ENCODE data around the gene C16orf46.

The C16orf46 gene

GRCh38 chr16:81040131-81040530 lies 36.9 kb downstream of the C16orf46 start:
- Histone ChIP-seq H3K27me3 (ENCODE audit: control insufficient read depth, insufficient read depth, low read length) (no peaks in the 10 kb centered on the region), H3K9me3 (ENCODE audit: control insufficient read depth, low read depth, low read length) (no peaks in the 10 kb centered on the region), H3K4me3 (ENCODE audit: low read length) (no peak overlapping the region), H3K9ac (ENCODE audit: low read length) (no peak overlapping the region), H3K27ac (ENCODE audit: low read length) (no peak overlapping the region), H3K36me3 (ENCODE audit: control insufficient read depth, low read depth, low read length) (peaks cover 54% of the 10 kb centered on the region), H3K4me1 (ENCODE audit: control insufficient read depth, low read depth, low read length) (no peaks in the 10 kb centered on the region)

GRCh38 chr16:81036751-81037350 lies 40.2 kb downstream of the C16orf46 start:
- peak overlapping the region; percentile 90 for H3K4me3 ChIP-seq (ENCODE audit: low read length)
- H3K9ac ChIP-seq (ENCODE audit: low read length), result peak overlapping the region; percentile 84
- H3K36me3 ChIP-seq (ENCODE audit: control insufficient read depth, low read depth, low read length), result peaks cover 21% of the 10 kb centered on the region
- H3K27ac ChIP-seq (ENCODE audit: low read length), result no peak overlapping the region
- no peaks in the 10 kb centered on the region for H3K27me3 ChIP-seq (ENCODE audit: control insufficient read depth, insufficient read depth, low read length)
- H3K4me1 ChIP-seq (ENCODE audit: control insufficient read depth, low read depth, low read length), result no peaks in the 10 kb centered on the region
- H3K9me3 ChIP-seq (ENCODE audit: control insufficient read depth, low read depth, low read length), result no peaks in the 10 kb centered on the region

- Histone ChIP-seq H3K9me3 (ENCODE audit: control insufficient read depth, low read depth, low read length) (no peaks in the 10 kb centered on the region), H3K9ac (ENCODE audit: low read length) (peak overlapping the region; percentile 84), H3K4me1 (ENCODE audit: control insufficient read depth, low read depth, low read length) (no peaks in the 10 kb centered on the region), H3K27me3 (ENCODE audit: control insufficient read depth, insufficient read depth, low read length) (no peaks in the 10 kb centered on the region), H3K4me3 (ENCODE audit: low read length) (peak overlapping the region; percentile 90), H3K36me3 (ENCODE audit: control insufficient read depth, low read depth, low read length) (peaks cover 14% of the 10 kb centered on the region), H3K27ac (ENCODE audit: low read length) (no peak overlapping the region)
Measured at GRCh38 chr16:81035975-81036750, 40.9 kb downstream of the C16orf46 start.

GRCh38 chr16:81035398-81035974 lies 41.6 kb downstream of the C16orf46 start, which contains the start of gene ATMIN:
Gene ATMIN, plus strand, starts transcription at chr16:81035842. Its CDS starts 29 bp downstream, at chr16:81035871.
- Histone ChIP-seq H3K4me3 (ENCODE audit: low read length) (peak within 1 kb of the TSS; percentile 90), H3K27me3 (ENCODE audit: control insufficient read depth, insufficient read depth, low read length) (no peaks in the 10 kb centered on the region), H3K36me3 (ENCODE audit: control insufficient read depth, low read depth, low read length) (peaks cover 8% of the 10 kb centered on the region), H3K27ac (ENCODE audit: low read length) (no peak within 1 kb of the TSS), H3K9ac (ENCODE audit: low read length) (peak within 1 kb of the TSS; percentile 84), H3K9me3 (ENCODE audit: control insufficient read depth, low read depth, low read length) (no peaks in the 10 kb centered on the region), H3K4me1 (ENCODE audit: control insufficient read depth, low read depth, low read length) (no peaks in the 10 kb centered on the region)

GRCh38 chr16:81029930-81030604 lies 47.0 kb downstream of the C16orf46 start:
- H3K9me3 ChIP-seq (ENCODE audit: control insufficient read depth, low read depth, low read length), result no peaks in the 10 kb centered on the region
- no peak overlapping the region for H3K4me3 ChIP-seq (ENCODE audit: low read length)
- no peak overlapping the region for H3K27ac ChIP-seq (ENCODE audit: low read length)
- H3K36me3 ChIP-seq (ENCODE audit: control insufficient read depth, low read depth, low read length), result peaks cover 30% of the 10 kb centered on the region
- no peaks in the 10 kb centered on the region for H3K27me3 ChIP-seq (ENCODE audit: control insufficient read depth, insufficient read depth, low read length)
- H3K9ac ChIP-seq (ENCODE audit: low read length), result no peak overlapping the region
- H3K4me1 ChIP-seq (ENCODE audit: control insufficient read depth, low read depth, low read length), result no peaks in the 10 kb centered on the region

- Histone ChIP-seq H3K9ac (ENCODE audit: low read length) (no peak overlapping the region), H3K4me3 (ENCODE audit: low read length) (no peak overlapping the region), H3K9me3 (ENCODE audit: control insufficient read depth, low read depth, low read length) (no peaks in the 10 kb centered on the region), H3K36me3 (ENCODE audit: control insufficient read depth, low read depth, low read length) (peaks cover 60% of the 10 kb centered on the region), H3K4me1 (ENCODE audit: control insufficient read depth, low read depth, low read length) (no peaks in the 10 kb centered on the region), H3K27me3 (ENCODE audit: control insufficient read depth, insufficient read depth, low read length) (no peaks in the 10 kb centered on the region), H3K27ac (ENCODE audit: low read length) (no peak overlapping the region)
Measured at GRCh38 chr16:81026429-81026828, 50.6 kb downstream of the C16orf46 start.

GRCh38 chr16:81018496-81018895 lies 58.5 kb downstream of the C16orf46 start:
- H3K4me1 ChIP-seq (ENCODE audit: control insufficient read depth, low read depth, low read length), result no peaks in the 10 kb centered on the region
- no peaks in the 10 kb centered on the region for H3K27me3 ChIP-seq (ENCODE audit: control insufficient read depth, insufficient read depth, low read length)
- no peak overlapping the region for H3K27ac ChIP-seq (ENCODE audit: low read length)
- H3K9me3 ChIP-seq (ENCODE audit: control insufficient read depth, low read depth, low read length), result no peaks in the 10 kb centered on the region
- H3K9ac ChIP-seq (ENCODE audit: low read length), result no peak overlapping the region
- H3K4me3 ChIP-seq (ENCODE audit: low read length), result no peak overlapping the region
- peaks cover 93% of the 10 kb centered on the region for H3K36me3 ChIP-seq (ENCODE audit: control insufficient read depth, low read depth, low read length)

- no peaks in the 10 kb centered on the region for H3K9me3 ChIP-seq (ENCODE audit: control insufficient read depth, low read depth, low read length)
- peaks cover 77% of the 10 kb centered on the region for H3K36me3 ChIP-seq (ENCODE audit: control insufficient read depth, low read depth, low read length)
- no peaks in the 10 kb centered on the region for H3K27me3 ChIP-seq (ENCODE audit: control insufficient read depth, insufficient read depth, low read length)
- H3K4me3 ChIP-seq (ENCODE audit: low read length), result no peak overlapping the region
- no peak overlapping the region for H3K27ac ChIP-seq (ENCODE audit: low read length)
- no peak overlapping the region for H3K9ac ChIP-seq (ENCODE audit: low read length)
- no peaks in the 10 kb centered on the region for H3K4me1 ChIP-seq (ENCODE audit: control insufficient read depth, low read depth, low read length)
Measured at GRCh38 chr16:81014672-81015071, 62.4 kb downstream of the C16orf46 start.

GRCh38 chr16:81012974-81013373 lies 64.1 kb downstream of the C16orf46 start:
- H3K36me3 ChIP-seq (ENCODE audit: control insufficient read depth, low read depth, low read length), result peaks cover 63% of the 10 kb centered on the region

More at GRCh38 chr16:81012974-81013373, 64.1 kb downstream of the C16orf46 start:
- Histone ChIP-seq H3K9ac (ENCODE audit: low read length) (no peak overlapping the region), H3K27me3 (ENCODE audit: control insufficient read depth, insufficient read depth, low read length) (no peaks in the 10 kb centered on the region), H3K4me3 (ENCODE audit: low read length) (no peak overlapping the region), H3K4me1 (ENCODE audit: control insufficient read depth, low read depth, low read length) (no peaks in the 10 kb centered on the region), H3K9me3 (ENCODE audit: control insufficient read depth, low read depth, low read length) (no peaks in the 10 kb centered on the region), H3K27ac (ENCODE audit: low read length) (no peak overlapping the region)

Data from iPS-18a (cell line).